ENCODE data around the gene PLD6. TPM values are rescaled to one million over a fixed set of nuclear protein-coding genes. Genes with fewer than 3 reads are reported as not detected.

The PLD6 gene
- total and polyA plus RNA-seq, 2 donors (not counting 1 experiment from before 2014, with no cell fraction given), result 2.0 to 4.1 TPM

GRCh38 chr17:17231621-17232302, 25.6 kb upstream of the PLD6 start:
- Mint-ChIP-seq H3K27me3 (no peaks in the 10 kb centered on the region), H3K9me3 (ENCODE audit: insufficient read depth) (no peaks in the 10 kb centered on the region), H3K4me3 (no peak overlapping the region), H3K4me1 (peaks cover 19% of the 10 kb centered on the region), H3K27ac (no peak overlapping the region)
- Histone ChIP-seq H3K4me1 (ENCODE audit: control insufficient read depth in 2 of 2, insufficient read depth in 2 of 2, low read length in 2 of 2) (peaks cover 9 to 13% of the 10 kb centered on the region in 2 donors), H3K27me3 (replicated peaks in 1 of 4; ENCODE audit: control extremely low read depth in 1 of 4, control insufficient read depth in 3 of 4, insufficient read depth in 4 of 4, low read length in 3 of 4) (no peaks in the 10 kb centered on the region), H4K20me1 (ENCODE audit: control insufficient read depth, insufficient read depth, low read length, poor library complexity, severe bottlenecking) (peaks cover 14% of the 10 kb centered on the region), H3K4me2 (replicated peaks; ENCODE audit: low read depth, low read length, poor library complexity, severe bottlenecking) (no peak overlapping the region), H3K79me2 (ENCODE audit: control insufficient read depth, insufficient read depth, low read length) (peaks cover 53% of the 10 kb centered on the region), H3K4me3 (ENCODE audit: control extremely low read depth in 1 of 5, extremely low read depth in 1 of 5, insufficient read depth in 1 of 5, low read depth in 2 of 5, low read length in 4 of 5) (no peak overlapping the region), H2AFZ (ENCODE audit: insufficient read depth, low read depth, low read length, poor library complexity, severe bottlenecking) (no peak overlapping the region), H3K36me3 (replicated peaks in 1 of 2; ENCODE audit: control extremely low read depth in 1 of 2, control insufficient read depth in 1 of 2, extremely low read depth in 1 of 2, insufficient read depth in 2 of 2, low read length in 1 of 2) (peaks cover 2 to 44% of the 10 kb centered on the region in 2 experiments), H3K9ac (ENCODE audit: low read length) (no peak overlapping the region), H3K27ac (ENCODE audit: low read length in 2 of 2) (no peak overlapping the region), H3K9me3 (ENCODE audit: control extremely low read depth in 1 of 3, control insufficient read depth in 2 of 3, insufficient read depth in 1 of 3, low read length in 2 of 3) (no peaks in the 10 kb centered on the region)
- CTCF ChIA-PET, result interaction anchor here (0.7 kb wide), 1 partner anchor 8 kb away, joined by 3 read pairs; no protein-coding TSS in a partner anchor
- intact Hi-C loops (cut with micrococcal nuclease), result loop anchor here (10.0 kb wide), 1 partner anchor 47 kb away; no protein-coding TSS in a partner anchor
- POLR2A ChIA-PET, result no interaction called here
- DNase-seq (no peak), ATAC-seq (ENCODE audit: low read depth) (no peak)
- 97% methylated on average over 13 of the region's 16 CpGs for WGBS (ENCODE audit: insufficient coverage)
- TF ChIP-seq CTCF (IDR thresholded peaks at IDR 0.05) (no peak), EZH2 (IDR thresholded peaks at IDR 0.05; ENCODE audit: borderline replicate concordance, insufficient read depth, low read depth, low read length, poor library complexity, severe bottlenecking) (no peak)
